Smooth muscle cell of the pulmonary artery (primary cell): Measurements from ENCODE around the gene ADAMTS5. TPM values are rescaled to one million over a fixed set of nuclear protein-coding genes. Genes with fewer than 3 reads are reported as not detected.

Experiments
- total RNA-seq: library from RNA; depleted of rRNA; stranded (reverse); fragments of >200 nt; gene quantifications from 2 replicates; pipeline ENCODE4 v1.2.3, GENCODE V29; 2014

Gene ADAMTS5
- total RNA-seq: 2.1 and 14.7 TPM in 2 replicates

DNA sequence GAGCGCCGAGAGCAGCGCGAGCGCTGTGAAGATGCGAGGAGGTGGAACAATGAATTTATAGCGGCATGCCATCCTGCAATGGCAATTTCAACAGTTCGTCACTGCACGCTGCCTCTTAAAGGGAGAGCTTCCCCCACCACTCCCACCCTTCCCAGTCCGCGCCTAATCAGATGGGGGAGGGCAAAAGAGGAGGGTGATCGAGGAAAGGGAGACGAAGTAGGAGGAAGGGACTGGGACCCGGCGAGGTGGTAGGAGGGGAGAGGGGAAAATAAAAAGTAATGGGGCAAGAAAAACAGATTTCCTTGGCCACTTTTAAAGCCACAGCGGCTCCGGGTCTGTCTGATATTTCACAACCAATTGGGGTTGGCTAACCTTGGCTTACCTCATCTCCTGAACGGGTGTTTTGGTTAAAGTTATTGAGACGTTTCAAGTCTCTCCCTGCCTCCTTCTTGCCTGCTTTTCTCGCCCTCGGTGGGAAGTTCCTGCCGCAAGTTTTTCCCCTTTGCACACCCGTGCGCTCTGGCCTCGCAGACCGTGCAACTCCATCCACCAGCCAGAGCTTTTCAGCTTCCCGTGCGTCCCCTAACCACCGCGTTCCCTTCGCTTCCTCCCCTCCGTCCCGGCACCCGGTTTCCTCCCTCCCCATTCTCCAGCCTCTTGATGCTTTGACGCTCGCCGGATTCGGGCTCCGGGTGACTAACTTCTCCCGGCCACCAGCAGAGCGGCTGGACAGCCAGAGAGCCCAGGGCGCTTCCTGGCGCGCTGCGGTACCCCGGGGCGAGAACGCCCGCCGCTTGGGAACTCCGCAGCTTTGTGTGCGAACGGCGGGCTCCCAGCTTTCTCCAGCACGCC is at the start of gene ADAMTS5:
Gene ADAMTS5, minus strand, starts transcription at position 27 of the 852 bp plus-strand sequence. CDS start 697 bp downstream, outside the sequence.

Other genes starting within 250 kb of the ADAMTS5 start
- 1,313 and 1,797 TPM in 2 replicates for gene ADAMTS1, start 121.7 kb downstream of the ADAMTS5 start, total RNA-seq